GM19463 (cell line): ENCODE results near the gene DCC.

ENCODE experiments used
- ATAC-seq: cut with Tn5 transposase; IDR thresholded peaks from one replicate; pipeline ENCODE4 v1.9.1; 2021; ENCODE audit warnings: mild to moderate bottlenecking, moderate library complexity; ENCODE audit not compliant: unreplicated experiment

The DCC gene

DNA sequence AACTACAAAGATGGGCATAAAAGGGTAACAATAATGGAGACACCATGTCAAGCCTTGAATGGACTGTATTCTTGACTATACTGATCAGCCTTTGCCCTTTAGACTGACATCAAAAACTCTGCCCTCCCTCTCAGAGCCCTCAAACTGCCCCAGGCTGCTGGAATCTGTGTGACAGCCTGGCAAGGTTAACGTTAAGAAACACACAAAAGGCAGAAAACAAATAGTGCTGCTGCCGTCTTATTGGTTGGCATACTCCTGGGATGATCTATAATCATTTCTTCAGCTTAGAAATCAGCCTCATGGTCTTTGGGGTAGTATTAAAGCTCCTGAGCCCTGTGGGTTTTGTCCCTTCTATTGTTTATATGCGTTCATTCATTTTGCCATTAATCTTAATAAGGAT, 338.0 kb downstream of the DCC start:
- ATAC-seq = no peak

GRCh38 chr18:52678551-52678950, 338.6 kb downstream of the DCC start:
- ATAC-seq = no peak

DNA sequence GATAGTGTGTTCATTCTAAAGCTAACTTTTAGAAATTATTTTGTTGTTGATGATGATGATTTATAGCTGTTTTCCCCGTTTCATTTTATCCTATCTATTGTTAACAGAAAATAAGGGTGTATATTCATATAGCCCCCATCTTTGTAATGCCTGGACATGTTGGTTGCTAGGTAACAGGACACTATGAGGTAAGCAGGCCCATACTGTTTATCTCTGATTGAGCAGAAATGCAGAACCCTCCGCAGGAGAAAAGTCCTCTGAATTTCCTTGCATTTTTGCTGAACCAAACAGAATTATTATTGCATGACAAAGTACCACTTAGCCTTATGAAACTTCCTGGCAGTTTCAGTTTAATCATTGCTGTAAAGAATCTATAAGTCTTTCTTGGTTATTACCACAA, 339.4 kb downstream of the DCC start:
- no peak for ATAC-seq

DNA sequence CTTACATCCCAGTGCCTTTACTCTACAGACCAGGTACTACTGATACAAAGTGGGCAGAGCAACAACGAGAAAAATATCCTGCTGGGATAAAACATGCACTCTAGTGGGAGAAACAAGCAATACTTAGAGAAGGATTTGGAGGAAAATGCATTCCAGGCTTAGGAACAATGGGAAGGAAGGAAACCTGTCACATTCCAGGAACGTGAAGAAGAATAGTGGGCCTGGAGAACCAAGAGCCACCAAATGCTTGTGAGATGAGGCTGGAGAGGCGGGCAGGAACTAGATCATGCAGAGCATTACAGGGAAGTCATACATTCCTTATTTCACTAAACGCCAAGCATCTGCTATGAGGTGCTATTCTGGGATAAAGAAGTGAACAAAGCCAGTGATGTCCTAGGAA, 342.3 kb downstream of the DCC start:
- no peak for ATAC-seq

GRCh38 chr18:52685316-52685715, 345.3 kb downstream of the DCC start:
- no peak for ATAC-seq

GRCh38 chr18:52691841-52692240, 351.8 kb downstream of the DCC start:
- ATAC-seq = no peak

DNA sequence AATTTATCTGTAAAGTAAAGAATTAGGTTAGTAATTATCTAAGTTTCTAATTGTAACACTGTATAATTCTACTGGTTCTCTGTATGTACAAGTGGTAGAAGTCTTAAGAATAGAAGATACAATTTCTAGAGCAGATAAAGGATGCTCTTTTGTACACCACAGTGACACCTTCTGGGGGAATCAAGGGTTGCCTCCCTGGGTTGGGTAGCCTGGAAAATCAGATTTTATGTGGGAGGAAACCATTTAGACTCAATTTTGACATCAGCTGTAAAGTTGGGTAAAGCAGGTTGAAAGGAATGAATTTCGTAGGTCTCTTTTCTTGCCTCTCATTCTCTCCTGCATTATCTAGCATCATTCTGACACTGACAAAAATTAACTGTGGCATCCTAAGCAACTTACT, 354.8 kb downstream of the DCC start:
- no peak for ATAC-seq

DNA sequence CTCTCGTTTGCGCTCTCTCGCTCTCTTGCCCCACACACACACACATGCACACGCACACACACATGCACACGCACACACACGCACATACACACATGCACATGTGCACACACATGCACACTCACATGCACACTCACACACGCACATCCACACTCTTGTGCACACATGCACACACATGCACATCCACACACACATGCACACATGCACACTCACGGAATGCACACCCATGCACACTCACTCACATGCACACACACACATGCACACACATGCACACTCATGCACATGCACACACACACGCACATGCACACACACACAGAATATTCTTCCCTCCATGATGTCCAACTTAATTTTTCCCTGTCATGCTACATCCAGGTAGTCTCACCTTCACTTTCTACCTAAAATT, 360.1 kb downstream of the DCC start:
- no peak for ATAC-seq

- ATAC-seq = no peak
Measured at GRCh38 chr18:52700816-52701215, 360.8 kb downstream of the DCC start.

DNA sequence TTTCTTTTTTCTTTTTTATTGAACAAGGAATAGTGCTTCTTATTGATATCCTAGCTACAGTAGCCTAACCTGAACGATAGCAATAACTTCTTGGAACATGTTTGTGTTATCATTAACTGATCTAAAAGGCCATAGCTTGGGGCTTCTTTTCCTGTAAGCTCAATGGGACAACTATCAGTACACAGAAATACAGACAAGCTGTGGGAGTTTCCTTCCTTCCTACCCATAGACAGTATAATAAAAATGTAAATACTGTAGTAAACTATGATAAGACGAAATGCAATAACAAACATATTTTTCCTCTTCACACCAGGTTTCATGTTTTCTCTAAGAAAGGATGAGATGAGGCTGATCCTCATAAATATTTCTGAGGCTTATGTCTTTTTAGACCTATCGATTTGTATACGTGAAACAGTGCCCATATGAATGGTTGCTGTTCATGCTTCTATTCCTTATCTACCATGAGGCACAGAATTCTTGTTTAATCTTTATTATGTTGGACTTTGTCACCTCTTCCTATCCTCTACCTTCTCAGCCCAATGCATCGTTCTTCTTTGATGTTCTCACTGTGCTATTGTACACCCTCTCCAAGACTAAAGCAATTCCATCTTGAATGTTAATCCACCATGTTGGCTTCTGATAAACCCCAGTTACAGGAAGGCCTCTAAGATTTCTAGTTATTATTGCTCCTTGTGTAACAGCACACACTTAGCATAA, 361.4 kb downstream of the DCC start:
- ATAC-seq = no peak

DNA sequence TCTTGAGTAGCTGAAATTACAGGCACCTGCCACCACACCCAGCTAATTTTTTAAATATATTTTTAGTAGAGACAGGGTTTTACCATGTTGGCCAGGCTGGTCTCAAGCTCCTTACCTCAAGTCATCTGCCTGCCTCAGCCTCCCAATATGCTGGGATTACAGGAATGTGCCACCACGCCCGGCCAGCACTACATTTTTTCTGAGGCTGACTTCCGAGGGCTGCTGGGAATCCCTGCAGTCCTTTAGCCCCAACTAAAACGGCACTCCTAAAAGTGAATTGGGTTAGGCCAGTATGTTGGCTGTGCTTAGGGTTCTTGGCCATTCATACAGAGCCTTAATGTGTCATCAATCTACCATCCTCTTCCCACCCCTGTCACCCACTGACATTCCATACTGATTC, 375.4 kb downstream of the DCC start:
- ATAC-seq = no peak

- no peak for ATAC-seq
Measured at GRCh38 chr18:52715991-52716390, 376.0 kb downstream of the DCC start.

DNA sequence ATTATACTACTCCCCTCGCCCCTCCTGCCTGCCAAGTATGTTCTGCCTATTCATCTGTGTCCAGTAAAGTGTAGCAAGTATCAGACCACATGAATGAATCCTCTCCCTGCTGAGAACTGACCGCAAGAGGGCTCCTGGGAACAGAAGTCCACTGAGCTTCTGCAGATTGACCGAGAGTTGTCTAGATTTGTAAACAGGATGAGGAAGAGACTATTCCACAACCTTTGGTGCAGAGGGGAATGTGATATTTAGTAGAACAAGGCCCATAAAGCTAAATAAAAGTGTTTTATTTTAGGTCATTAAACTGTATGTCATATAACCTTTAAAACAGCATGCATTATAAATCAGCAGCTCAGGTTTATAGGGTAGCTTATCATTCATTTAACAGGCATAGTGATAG, 377.0 kb downstream of the DCC start:
- ATAC-seq = no peak

DNA sequence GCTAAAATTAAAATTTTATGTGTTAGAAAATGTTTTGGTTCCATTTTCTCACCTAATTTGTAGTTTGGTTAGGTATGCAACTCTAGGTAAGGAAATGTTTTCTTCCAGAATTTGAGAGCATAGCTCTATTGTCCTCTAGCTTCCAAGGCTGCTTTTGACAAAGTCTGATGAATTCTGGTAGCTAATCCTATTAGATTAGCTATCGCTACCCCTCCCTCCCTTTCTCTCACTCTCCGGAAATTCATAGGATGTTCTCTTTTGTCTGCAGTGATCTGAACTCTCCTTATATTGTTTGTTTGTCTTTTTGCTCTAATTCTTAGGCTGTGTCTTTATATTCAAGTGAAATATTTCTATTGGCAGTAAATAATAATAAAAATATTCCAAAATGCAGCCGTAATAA, 382.9 kb downstream of the DCC start:
- ATAC-seq = no peak

GRCh38 chr18:52723550-52723970, 383.6 kb downstream of the DCC start:
- ATAC-seq = no peak

DNA sequence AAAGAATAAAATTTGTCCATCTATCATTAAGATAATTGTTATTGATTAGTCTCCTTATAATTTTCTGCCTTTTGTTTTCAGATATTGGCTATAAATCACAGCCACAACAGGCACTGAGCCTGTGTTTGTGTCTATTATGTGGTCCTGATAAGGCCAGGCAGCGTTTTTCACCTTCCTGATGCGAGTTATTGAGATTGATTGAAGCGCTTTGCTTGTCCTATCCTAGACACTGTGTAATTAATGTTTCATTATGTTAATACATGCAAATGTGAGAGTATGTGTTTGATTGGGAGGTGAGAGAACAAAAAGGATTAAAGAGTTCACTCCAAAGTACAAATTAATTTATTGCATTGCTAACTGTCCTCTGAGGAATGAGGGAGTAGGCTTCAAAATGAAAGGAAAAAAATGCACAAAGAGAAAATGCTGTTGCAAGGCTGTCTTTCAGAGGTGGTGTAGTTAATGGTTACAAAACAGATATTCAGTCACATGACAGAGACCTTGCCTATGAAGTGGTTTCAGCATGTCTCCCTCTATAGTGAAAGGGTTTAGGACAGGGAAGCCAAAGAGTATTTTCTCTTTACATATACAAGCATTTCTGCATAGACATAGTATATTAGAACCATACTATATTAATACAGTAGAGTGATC, 391.1 kb downstream of the DCC start:
- ATAC-seq = no peak

DNA sequence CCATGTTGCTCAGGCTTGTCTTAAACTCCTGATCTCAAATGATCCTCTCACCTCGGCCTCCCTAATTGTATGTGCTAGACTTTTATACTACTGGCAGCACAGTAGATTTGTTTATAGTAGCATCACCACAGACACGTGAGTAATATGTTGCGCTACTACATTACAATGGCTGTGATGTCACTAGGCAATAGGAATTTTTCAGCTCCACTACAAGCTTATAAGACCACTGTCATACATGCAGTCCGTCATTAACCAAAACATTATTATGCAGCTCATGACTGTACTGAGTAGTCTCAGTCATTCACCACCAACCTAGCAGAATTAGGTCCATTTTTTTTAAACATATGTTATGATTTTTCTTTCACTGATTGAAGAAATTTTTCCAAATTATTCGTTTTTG, 398.9 kb downstream of the DCC start:
- no peak for ATAC-seq

DNA sequence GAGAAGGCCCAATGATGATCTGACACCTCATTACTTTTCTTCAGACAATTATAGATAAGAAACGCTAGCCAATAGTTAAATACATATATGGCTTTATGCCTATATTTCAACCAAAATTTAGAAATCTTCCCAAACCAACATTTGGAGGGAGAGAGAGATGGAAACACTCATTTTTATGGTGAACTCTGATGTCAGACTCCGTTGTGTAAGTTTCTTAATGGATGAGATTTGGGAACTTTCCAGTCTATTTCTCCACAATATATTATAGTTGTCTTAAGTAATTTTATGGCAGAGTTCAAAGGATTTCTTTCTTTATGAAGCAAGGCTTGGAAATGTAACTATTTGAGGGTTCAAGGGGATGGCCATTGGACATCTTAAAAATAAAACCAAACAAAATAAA, 407.0 kb downstream of the DCC start:
- ATAC-seq = no peak

DNA sequence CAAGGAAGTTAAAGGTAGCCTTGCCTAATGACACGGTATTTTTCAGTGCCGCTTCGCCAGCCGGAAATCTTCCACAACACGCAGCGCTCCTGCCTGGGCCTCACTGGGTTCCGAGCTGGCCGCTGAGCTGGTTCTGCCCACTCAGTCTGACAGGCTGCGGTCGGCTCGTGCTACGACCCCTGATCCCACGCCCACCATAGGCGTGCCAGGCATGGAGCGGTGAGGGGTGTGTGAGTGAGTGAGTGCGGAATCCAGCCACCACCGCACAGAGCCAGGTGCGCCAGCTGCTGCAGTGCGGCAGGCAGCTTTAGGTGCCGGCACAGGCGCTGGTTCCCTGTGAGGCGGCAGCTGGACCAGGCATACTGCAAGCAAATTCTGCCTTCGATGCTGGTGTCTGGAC, 407.9 kb downstream of the DCC start:
- no peak for ATAC-seq

GRCh38 chr18:52748343-52748742, 408.3 kb downstream of the DCC start:
- no peak for ATAC-seq

DNA sequence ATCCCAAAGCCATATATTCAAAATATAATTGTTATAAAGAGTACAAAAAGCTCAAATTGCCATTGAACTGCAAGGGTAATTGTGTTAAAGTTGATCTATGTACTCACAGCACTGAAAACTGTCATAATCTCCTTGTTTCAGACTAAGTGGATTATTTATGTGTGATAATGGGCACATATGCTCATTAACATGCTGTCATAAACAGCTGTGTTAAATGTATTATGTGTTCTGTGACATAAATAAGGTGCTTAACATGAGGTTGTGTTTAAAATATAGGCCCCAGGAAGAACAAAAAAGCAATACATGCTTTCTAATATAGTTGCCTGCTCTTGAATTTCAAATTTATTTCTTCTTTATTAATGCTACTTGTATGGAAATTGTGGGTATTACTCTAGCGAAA, 409.5 kb downstream of the DCC start:
- no peak for ATAC-seq

- ATAC-seq = no peak
Measured at GRCh38 chr18:52750995-52751394, 411.0 kb downstream of the DCC start.

DNA sequence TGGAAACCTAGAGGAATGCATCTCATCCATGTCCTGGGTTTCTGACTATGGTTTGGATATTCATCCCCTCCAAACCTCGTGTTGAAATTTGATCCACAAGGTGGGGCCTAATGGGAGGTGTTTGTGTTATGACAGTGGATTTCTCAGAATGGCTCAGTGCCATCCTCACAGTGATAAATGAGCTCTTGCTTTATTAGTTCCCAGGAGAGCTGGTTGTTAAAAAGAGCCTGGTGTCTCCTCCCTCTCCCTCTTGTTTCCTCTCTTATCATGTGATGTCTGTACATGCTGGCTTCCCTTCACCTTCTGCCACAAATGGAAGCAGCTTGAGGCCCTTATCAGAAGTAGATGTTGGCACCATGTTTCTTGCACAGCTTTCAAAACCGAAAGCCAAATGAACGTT, 424.3 kb downstream of the DCC start:
- no peak for ATAC-seq
